ENCODE data around the gene TSHZ3.

The TSHZ3 gene

DNA sequence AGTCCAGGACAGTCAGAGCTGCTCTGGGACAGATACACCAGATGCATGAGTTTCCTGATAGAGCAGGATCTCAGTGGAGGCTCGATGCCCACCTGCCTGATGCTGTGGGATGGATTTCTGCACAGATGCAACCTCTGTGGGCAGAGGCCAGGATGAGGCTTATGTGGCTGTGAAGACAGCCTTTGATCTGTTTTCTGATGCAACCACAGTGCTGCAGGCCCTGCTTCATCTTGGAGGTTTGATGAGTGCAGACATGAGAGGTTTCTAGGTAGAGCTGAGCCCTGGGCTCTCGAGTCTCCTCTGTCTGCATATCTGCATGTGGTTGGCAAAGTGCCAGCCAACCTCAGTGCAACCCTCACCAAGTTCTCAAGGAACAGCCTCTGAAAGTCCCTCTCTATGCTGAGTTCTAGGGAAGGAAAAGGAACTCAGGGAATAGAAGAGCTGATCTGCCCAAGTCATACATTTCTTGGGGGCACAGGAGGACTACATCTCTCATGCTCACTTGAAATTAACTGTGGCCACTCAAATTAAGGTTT, 23.1 kb upstream of the TSHZ3 start:
- DNase-seq (ENCODE audit: insufficient read length, low spot score) (no peak), FAIRE-seq (no peak)
- TF ChIP-seq, protein P1, sequence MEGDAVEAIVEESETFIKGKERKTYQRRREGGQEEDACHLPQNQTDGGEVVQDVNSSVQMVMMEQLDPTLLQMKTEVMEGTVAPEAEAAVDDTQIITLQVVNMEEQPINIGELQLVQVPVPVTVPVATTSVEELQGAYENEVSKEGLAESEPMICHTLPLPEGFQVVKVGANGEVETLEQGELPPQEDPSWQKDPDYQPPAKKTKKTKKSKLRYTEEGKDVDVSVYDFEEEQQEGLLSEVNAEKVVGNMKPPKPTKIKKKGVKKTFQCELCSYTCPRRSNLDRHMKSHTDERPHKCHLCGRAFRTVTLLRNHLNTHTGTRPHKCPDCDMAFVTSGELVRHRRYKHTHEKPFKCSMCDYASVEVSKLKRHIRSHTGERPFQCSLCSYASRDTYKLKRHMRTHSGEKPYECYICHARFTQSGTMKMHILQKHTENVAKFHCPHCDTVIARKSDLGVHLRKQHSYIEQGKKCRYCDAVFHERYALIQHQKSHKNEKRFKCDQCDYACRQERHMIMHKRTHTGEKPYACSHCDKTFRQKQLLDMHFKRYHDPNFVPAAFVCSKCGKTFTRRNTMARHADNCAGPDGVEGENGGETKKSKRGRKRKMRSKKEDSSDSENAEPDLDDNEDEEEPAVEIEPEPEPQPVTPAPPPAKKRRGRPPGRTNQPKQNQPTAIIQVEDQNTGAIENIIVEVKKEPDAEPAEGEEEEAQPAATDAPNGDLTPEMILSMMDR (IDR thresholded peaks at IDR 0.05; ENCODE audit: insufficient read depth, missing control alignments) = no peak

DNA sequence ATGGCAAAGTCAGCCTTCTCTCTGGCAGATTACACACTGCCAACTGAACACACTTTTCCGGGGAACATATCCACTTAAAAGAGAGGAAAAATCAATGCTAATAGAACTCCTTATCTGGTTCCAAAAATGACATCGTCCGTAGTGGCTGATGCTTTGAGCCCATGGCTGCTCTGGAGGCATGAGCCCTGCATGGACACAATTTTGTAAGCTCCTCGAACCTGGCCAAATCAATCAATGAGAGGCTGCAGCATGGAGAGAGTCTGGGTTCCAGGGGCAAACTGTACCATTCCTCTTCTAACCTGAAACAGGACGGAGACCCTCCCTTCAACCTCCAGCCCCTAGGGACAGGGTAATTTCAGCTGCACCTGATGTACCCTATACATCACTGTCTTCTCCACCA, 21.0 kb upstream of the TSHZ3 start:
- FAIRE-seq (no peak), DNase-seq (ENCODE audit: insufficient read length, low spot score) (no peak)
- TF ChIP-seq, protein P1 (IDR thresholded peaks at IDR 0.05; ENCODE audit: insufficient read depth, missing control alignments) = no peak

DNA sequence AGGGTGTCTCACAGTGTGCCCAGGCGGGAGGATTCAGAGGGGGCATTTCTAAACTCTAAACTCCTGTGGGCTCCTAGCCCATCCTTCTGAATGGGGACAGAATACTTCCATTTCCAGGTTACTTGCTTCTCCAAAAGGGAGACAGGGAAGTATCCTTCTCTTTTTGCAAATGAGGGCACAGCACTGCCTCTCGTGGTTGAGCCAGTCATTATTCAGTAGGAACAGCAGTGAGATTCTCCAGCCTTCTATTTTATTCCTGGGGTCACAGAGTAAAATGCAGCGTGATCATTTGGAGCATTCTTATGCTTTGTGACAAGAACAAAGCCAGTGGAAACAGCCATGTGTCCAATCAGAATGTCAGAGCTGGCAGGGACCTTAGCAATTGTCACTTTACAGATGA, 15.7 kb upstream of the TSHZ3 start:
- TF ChIP-seq, protein P1 (IDR thresholded peaks at IDR 0.05; ENCODE audit: insufficient read depth, missing control alignments) = no peak

DNA sequence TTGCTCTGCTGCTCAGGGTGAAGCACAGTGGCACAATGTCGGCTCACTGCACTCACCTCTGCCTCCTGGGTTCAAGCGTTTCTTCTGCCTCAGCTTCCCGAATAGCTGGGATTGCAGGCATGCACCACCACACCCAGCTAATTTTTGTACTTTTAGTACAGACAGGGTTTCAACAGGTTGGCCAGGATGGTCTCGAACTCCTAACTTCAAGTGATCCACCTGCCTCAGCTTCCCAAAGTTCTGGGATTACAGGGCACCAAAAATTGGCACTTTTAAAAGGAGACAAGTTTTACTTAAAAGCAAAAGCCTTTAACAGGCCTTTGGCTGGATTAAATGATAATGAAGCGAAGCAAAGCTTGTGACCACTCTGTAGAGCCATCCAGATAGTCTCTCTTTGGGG, 12.5 kb upstream of the TSHZ3 start:
- DNase-seq (ENCODE audit: insufficient read length, low spot score) (no peak), FAIRE-seq (no peak)
- TF ChIP-seq, protein P1 (IDR thresholded peaks at IDR 0.05; ENCODE audit: insufficient read depth, missing control alignments) = no peak

More for the DNA sequence above, 15.7 kb upstream of the TSHZ3 start:
- FAIRE-seq (no peak), DNase-seq (ENCODE audit: insufficient read length, low spot score) (no peak)

DNA sequence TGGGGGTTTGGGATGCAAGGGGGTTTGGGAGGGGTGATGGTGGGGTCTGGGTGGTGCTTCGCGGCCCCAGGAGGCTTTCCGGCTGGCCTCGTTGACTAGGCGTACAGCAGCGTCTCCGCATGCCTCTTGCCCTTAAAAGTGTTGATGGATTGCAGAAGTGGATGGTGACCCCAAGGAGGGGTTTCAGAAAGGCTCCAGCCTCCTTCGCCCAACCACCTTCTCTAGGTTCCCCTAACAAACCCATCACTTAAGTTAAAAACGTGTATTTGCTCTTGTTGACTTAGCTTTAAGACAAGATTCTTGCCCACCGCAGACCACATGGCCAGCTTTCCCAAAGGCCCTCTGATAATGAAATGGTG, 8.1 kb upstream of the TSHZ3 start:
- FAIRE-seq (no peak), DNase-seq (ENCODE audit: insufficient read length, low spot score) (no peak)
- TF ChIP-seq, protein P1 (IDR thresholded peaks at IDR 0.05; ENCODE audit: insufficient read depth, missing control alignments) = no peak

DNA sequence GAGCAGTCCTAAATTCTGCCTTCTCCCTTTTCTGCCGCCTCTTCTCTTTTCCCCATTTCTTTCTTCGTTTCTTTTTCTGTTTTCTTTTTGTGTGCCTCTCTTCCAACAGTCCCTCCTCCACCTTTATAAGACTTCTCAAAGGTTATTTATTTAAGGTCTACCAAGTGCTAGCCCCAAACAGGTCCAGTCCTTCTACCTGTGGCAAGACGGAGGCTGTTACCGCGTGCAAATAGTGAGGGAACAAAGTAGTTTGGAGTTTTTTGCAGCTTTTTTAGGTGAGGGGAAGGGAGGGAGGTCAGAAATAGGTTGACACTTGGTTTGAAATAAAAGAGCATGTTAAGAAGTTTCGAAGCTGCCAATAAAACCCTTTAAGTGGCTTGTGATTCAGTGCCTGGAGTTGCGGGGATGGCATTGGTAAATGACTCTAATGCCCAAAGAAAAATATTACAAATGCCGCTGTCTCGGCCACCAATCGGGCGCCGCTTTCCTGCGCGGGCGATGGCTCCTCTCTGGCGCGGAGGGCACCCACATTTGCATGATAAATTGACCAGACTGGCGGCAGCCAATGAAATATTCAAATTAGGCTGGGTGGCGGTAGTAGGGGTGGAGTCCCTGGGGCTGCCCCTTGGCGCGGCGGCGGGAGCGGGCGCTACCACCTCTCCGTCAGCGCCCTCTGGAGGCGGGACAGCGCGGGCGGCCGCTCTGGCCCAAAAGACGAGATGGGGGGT, 7.5 kb upstream of the TSHZ3 start:
- no peak for DNase-seq (ENCODE audit: insufficient read length, low spot score)
- TF ChIP-seq, protein P1 (IDR thresholded peaks at IDR 0.05; ENCODE audit: insufficient read depth, missing control alignments) = no peak
- FAIRE-seq = no peak

DNA sequence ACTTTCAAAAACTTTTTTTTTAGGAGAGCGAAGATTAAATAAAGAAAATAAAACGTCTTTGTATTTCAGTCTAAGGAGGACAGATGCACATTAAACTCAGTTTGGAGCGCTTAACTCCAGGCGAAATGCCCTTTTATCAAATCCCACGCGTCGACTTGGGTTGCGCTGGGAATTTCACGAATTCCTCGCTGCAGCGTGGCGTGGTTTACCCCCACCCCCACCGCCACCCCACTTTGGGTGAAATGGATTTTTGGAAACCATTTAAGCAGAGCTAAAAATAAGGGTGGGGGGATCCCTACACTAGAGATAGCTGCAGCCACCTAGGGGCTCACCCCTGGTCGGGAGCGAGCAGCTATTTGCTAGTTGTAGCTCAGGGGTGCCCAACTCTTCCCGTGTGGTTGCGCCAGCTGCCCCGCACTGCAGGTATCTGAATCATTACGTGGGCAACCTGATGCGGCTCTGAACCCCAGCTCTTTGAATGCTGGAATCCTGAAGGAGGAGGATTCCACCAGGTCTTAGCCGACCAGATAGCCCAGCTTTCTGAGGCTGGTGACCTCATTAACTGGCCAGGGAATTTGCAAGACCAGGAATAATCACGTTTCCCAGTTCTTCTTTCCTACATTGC, 6.5 kb upstream of the TSHZ3 start:
- TF ChIP-seq, protein P1 (IDR thresholded peaks at IDR 0.05; ENCODE audit: insufficient read depth, missing control alignments) = no peak
- no peak for DNase-seq (ENCODE audit: insufficient read length, low spot score)
- FAIRE-seq = no peak

Data from D721Med (cell line).